Activated naive CD4-positive, alpha-beta T cell treated with Interleukin-2 at 50 U/mL for 16 hours (primary cell): ENCODE data around the gene FMO5.
"Not testable (repeated sequence)": the region's sequence is repeated elsewhere in the genome, so short reads cannot be mapped to it uniquely, and the experiment has no call there.

Experiments
- DNase-seq: peaks from one replicate; pipeline ENCODE4 v3.0.0-alpha.2; 2020

FMO5 gene

GRCh38 chr1:147238925-147239820 lies 14.0 kb upstream of the FMO5 start:
- DNase-seq: no peak

GRCh38 chr1:147238053-147238902 lies 13.1 kb upstream of the FMO5 start:
- no peak for DNase-seq

- no peak for DNase-seq
These were observed 12.0 kb upstream of the FMO5 start for GRCh38 chr1:147236959-147237791.

GRCh38 chr1:147236448-147236847 lies 11.3 kb upstream of the FMO5 start:
- DNase-seq: no peak

- no peak for DNase-seq
These were observed 10.7 kb upstream of the FMO5 start for GRCh38 chr1:147235822-147236221.

GRCh38 chr1:147233903-147234302 lies 8.8 kb upstream of the FMO5 start:
- DNase-seq: not testable (repeated sequence)

GRCh38 chr1:147231032-147231431 lies 5.9 kb upstream of the FMO5 start:
- DNase-seq: not testable (repeated sequence)

- DNase-seq: no peak
These were observed 1.2 kb downstream of the FMO5 start for GRCh38 chr1:147223740-147224615.

GRCh38 chr1:147218606-147219005 lies 6.5 kb downstream of the FMO5 start:
- DNase-seq: no peak

- no peak for DNase-seq
These were observed 8.0 kb downstream of the FMO5 start for GRCh38 chr1:147217141-147217540.

GRCh38 chr1:147216124-147216523 lies 9.0 kb downstream of the FMO5 start:
- no peak for DNase-seq

GRCh38 chr1:147215540-147215916 lies 9.6 kb downstream of the FMO5 start:
- DNase-seq: no peak

- DNase-seq: no peak
These were observed 10.1 kb downstream of the FMO5 start for GRCh38 chr1:147214842-147215539.

GRCh38 chr1:147214325-147214724 lies 10.8 kb downstream of the FMO5 start:
- DNase-seq: no peak

- DNase-seq: no peak
These were observed 11.9 kb downstream of the FMO5 start for GRCh38 chr1:147213271-147213670.

- DNase-seq: no peak
These were observed 13.6 kb downstream of the FMO5 start for GRCh38 chr1:147211577-147211976.

GRCh38 chr1:147210987-147211386 lies 14.2 kb downstream of the FMO5 start:
- no peak for DNase-seq

GRCh38 chr1:147209825-147210821 lies 15.0 kb downstream of the FMO5 start:
- no peak for DNase-seq

GRCh38 chr1:147208619-147209018 lies 16.5 kb downstream of the FMO5 start:
- DNase-seq: no peak

GRCh38 chr1:147207192-147207591 lies 17.9 kb downstream of the FMO5 start:
- no peak for DNase-seq
